CD4-positive, alpha-beta T cell (primary cell): ENCODE data around the gene ENO1. TPM values are rescaled to one million over a fixed set of nuclear protein-coding genes. Genes with fewer than 3 reads are reported as not detected.
A peak's percentile ranks its signal among the peaks of the same experiment; 100 is the strongest.

Experiments
- ATAC-seq: fragments of 200-7000 bp; cut with Tn5 transposase; one replicate; pipeline ENCODE4 v1.10.0; 2022; ENCODE audit warnings: mild to moderate bottlenecking; ENCODE audit not compliant: poor library complexity
- CTCF ChIA-PET: fragments of 350-600 bp; sonication (Branson Sonifier 250); formaldehyde crosslinking; loops from one replicate; lab custom pipeline; 2021; ENCODE audit warnings: antibody characterized with exemption, inconsistent platforms; lab: Charles Lee
- POLR2A ChIA-PET: fragments of 350-600 bp; sonication (Branson Sonifier 250); formaldehyde crosslinking; loops from one replicate; lab custom pipeline; 2021; ENCODE audit warnings: antibody characterized with exemption, inconsistent platforms; lab: Charles Lee
- DNase-seq, 14 experiments: peaks; one replicate each; pipeline ENCODE4 v3.0.0-alpha.2; 2013 to 2020; ENCODE audit warnings: mixed read lengths in 2 of 14
- H3K27ac ChIP-seq, 2 donors: one replicate each; pipeline versions ENCODE4 v1.5.1 to v1.7.0; 2013; ENCODE audit warnings: low read length in 2 of 2, low read depth in 1 of 2, mild to moderate bottlenecking in 1 of 2
- H3K27me3 ChIP-seq, 2 experiments: 1 replicate in 1 of 2; 2 replicates in 1 of 2; pipeline versions ENCODE4 v1.6.1 to v1.7.0; 2013; ENCODE audit warnings: low read length in 2 of 2, control low read depth in 1 of 2, mild to moderate bottlenecking in 1 of 2, moderate library complexity in 1 of 2; ENCODE audit not compliant: insufficient read depth in 2 of 2, control insufficient read depth in 1 of 2
- H3K36me3 ChIP-seq: one replicate; pipeline ENCODE4 v1.6.1; 2013; ENCODE audit warnings: low read length, control low read depth; ENCODE audit not compliant: insufficient read depth
- H3K4me1 ChIP-seq: one replicate; pipeline ENCODE4 v1.6.1; 2013; ENCODE audit warnings: low read length, control low read depth; ENCODE audit not compliant: insufficient read depth
- H3K4me3 ChIP-seq: one replicate; pipeline ENCODE4 v1.5.1; 2013; ENCODE audit warnings: mild to moderate bottlenecking, low read length, moderate library complexity
- H3K9me3 ChIP-seq, 2 experiments: 1 replicate in 1 of 2; 2 replicates in 1 of 2; pipeline versions ENCODE4 v1.6.1 to v1.7.0; 2013; ENCODE audit warnings: low read length in 2 of 2, mild to moderate bottlenecking in 2 of 2, control low read depth in 1 of 2, moderate library complexity in 1 of 2; ENCODE audit not compliant: control insufficient read depth in 1 of 2, insufficient read depth in 1 of 2
- H3K27ac Mint-ChIP-seq: one replicate; pipeline ENCODE4 v1.8.0; 2020; ENCODE audit warnings: mixed read lengths
- H3K27me3 Mint-ChIP-seq: one replicate; pipeline ENCODE4 v1.8.0; 2021; ENCODE audit warnings: mixed read lengths
- H3K36me3 Mint-ChIP-seq: one replicate; pipeline ENCODE4 v1.8.0; 2021; ENCODE audit warnings: low read depth, mixed read lengths
- H3K4me1 Mint-ChIP-seq: one replicate; pipeline ENCODE4 v1.8.0; 2021; ENCODE audit warnings: low read depth, mixed read lengths
- H3K4me3 Mint-ChIP-seq: one replicate; pipeline ENCODE4 v1.8.0; 2020; ENCODE audit warnings: mild to moderate bottlenecking, mixed read lengths
- H3K9me3 Mint-ChIP-seq: one replicate; pipeline ENCODE4 v1.8.0; 2020; ENCODE audit warnings: mixed read lengths
- intact Hi-C, 2 experiments: fragments of 100-400 bp; cut with DNase I in 1 of 2; cut with micrococcal nuclease in 1 of 2; formaldehyde crosslinking; loops; one replicate each; pipeline versions ENCODE4 v1.15.1 to v1.9.0; 2023 to 2025; cut with DNase I, micrococcal nuclease
- total RNA-seq, 174 experiments: library from RNA in 2 of 174; stranded (reverse) in 2 of 174; gene quantifications; one replicate each; pipeline ENCODE4 v1.2.3 and lab custom pipeline; 2021 to 2026
- TF ChIP-seq, protein P1 (sequence below): fragments of 200-600 bp; IDR thresholded peaks from one replicate; pipeline ENCODE4 v1.8.0; 2022; ENCODE audit warnings: antibody characterized with exemption, mild to moderate bottlenecking

Gene ENO1
- total RNA-seq, 2 experiments from 2014 or later = 120 to 129 TPM

DNA sequence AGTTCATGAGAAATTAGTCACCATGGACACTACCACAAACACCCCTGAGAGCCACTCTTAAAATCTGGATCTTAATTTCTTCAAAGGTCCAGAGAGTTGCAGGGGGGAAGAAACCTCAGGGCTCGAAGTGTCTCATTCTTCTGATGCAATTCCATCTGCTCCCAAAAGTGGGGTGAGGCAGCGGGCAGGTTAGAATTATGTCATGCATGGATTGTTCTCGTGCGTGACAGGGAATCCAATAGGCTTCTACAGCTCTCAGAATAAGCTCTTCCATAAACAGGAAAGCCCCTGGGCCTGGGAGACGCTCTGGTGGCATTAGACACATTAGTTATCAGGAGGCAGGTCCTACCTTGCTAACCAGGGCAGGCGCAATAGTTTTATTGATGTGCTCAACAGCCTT lies 8.4 kb downstream of the ENO1 start:
- ATAC-seq = no peak
- peaks cover 98% of the 10 kb centered on the region for H3K36me3 ChIP-seq
- peaks cover 93% of the 10 kb centered on the region for H3K36me3 Mint-ChIP-seq
- H3K27me3 Mint-ChIP-seq = no peaks in the 10 kb centered on the region
- H3K4me3 Mint-ChIP-seq = no peak overlapping the region
- H3K27me3 ChIP-seq = no peaks in the 10 kb centered on the region
- H3K27ac Mint-ChIP-seq = peak overlapping the region; percentile 39
- TF ChIP-seq, protein P1, sequence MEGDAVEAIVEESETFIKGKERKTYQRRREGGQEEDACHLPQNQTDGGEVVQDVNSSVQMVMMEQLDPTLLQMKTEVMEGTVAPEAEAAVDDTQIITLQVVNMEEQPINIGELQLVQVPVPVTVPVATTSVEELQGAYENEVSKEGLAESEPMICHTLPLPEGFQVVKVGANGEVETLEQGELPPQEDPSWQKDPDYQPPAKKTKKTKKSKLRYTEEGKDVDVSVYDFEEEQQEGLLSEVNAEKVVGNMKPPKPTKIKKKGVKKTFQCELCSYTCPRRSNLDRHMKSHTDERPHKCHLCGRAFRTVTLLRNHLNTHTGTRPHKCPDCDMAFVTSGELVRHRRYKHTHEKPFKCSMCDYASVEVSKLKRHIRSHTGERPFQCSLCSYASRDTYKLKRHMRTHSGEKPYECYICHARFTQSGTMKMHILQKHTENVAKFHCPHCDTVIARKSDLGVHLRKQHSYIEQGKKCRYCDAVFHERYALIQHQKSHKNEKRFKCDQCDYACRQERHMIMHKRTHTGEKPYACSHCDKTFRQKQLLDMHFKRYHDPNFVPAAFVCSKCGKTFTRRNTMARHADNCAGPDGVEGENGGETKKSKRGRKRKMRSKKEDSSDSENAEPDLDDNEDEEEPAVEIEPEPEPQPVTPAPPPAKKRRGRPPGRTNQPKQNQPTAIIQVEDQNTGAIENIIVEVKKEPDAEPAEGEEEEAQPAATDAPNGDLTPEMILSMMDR = no peak
- H3K4me1 Mint-ChIP-seq = peaks cover 41% of the 10 kb centered on the region
- no peak overlapping the region for H3K27ac ChIP-seq
- H3K4me3 ChIP-seq = no peak overlapping the region
- intact Hi-C loops = loop anchor here in 1 of 2 experiments (10.0 kb wide), 2 partner anchors 905 to 1085 kb away; partner anchors contain the start of genes PARK7 and PER3
- DNase-seq = no peak
- ChIA-PET POLR2A (interaction anchor here (0.8 to 1.4 kb wide), 2 partner anchors 9 to 135 kb away, joined by 3 to 4 read pairs; partner anchors contain the start of gene ENO1), CTCF (interaction anchor here (1.3 kb wide), 1 partner anchor 135 kb away, joined by 3 read pairs; no protein-coding TSS in a partner anchor)
- no peaks in the 10 kb centered on the region for H3K9me3 ChIP-seq
- H3K4me1 ChIP-seq = peaks cover 45% of the 10 kb centered on the region
- no peaks in the 10 kb centered on the region for H3K9me3 Mint-ChIP-seq

DNA sequence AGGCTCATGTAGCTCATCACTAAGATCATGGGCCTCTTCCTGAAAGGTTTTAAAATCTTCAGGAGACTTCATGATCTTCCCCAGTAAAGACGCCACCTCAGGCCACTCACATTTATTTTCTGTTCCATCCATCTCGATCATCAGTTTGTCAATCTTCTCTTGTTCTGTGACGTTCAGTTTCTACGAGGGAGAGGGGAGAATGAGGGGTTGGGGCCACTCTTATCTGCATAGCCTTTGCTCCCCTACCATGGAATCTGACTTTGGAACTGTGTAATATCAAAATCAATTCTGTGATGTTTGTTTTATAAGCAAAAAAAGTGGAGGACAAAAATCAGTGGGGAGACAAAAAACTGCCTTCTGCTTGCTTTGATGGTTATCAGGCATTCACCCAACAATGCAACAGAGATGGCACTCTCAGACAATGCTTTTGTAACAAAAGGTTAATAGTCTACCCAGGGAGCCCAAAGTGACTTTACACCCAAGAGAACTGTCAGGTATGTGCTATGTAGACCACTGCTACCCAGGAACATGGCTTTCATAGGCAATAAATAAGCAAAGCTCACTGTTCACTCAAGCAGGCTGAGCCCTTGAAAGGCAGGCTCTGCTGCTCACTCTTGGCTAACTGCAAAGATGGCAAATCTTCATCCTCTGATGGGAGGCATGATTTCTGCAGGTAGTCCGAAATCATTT lies 10.5 kb downstream of the ENO1 start:
- H3K27me3 Mint-ChIP-seq = no peaks in the 10 kb centered on the region
- Histone ChIP-seq H3K4me1 (peaks cover 26% of the 10 kb centered on the region), H3K27ac (no peak overlapping the region), H3K27me3 (no peaks in the 10 kb centered on the region), H3K9me3 (peaks cover 0 to 3% of the 10 kb centered on the region in 2 experiments), H3K4me3 (no peak overlapping the region), H3K36me3 (peaks cover 99% of the 10 kb centered on the region)
- no peak overlapping the region for H3K4me3 Mint-ChIP-seq
- CTCF ChIA-PET = no interaction called here
- H3K9me3 Mint-ChIP-seq = no peaks in the 10 kb centered on the region
- TF ChIP-seq, protein P1 = no peak
- H3K36me3 Mint-ChIP-seq = peaks cover 95% of the 10 kb centered on the region
- POLR2A ChIA-PET = interaction anchor here (1.0 kb wide), 1 partner anchor 11 kb away, joined by 3 read pairs; the partner anchor contains the start of gene ENO1
- no peak for ATAC-seq
- peaks cover 23% of the 10 kb centered on the region for H3K4me1 Mint-ChIP-seq
- DNase-seq = no peak
- no peak overlapping the region for H3K27ac Mint-ChIP-seq
- intact Hi-C loops = no loop called here

DNA sequence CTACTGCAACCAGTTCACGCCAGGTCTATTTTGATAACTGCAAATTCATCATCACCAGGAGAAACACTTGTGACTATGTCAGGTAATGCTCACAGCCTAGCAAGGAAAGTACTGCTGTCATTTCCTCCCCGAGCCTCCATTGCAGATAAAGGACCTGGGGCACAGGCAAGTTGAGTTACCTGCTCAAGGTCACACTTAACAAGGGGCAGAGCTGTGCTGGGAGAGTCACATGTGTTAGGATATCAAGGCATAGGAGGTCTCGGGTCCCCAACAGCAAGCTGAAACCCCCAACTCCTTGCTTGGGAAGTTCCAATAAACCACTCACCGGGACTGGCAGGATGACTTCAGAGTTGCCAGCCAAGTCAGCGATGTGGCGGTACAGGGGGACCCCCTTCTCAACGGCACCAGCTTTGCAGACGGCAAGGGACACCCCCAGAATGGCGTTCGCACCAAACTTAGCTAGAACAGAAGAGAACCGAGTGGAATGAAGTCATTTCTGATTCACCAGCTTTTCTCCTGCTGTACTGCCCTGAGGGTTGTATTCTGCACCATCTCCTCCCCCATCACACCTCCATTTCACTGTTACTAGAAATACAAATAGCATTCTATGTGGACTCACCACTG lies 11.6 kb downstream of the ENO1 start:
- no peak overlapping the region for H3K4me3 ChIP-seq

More for the DNA sequence above, 11.6 kb downstream of the ENO1 start:
- H3K4me1 Mint-ChIP-seq = peaks cover 12% of the 10 kb centered on the region
- DNase-seq (no peak), ATAC-seq (no peak)
- ChIA-PET CTCF (no interaction called here), POLR2A (interaction anchor here (1.0 kb wide), 1 partner anchor 12 kb away, joined by 3 read pairs; the partner anchor contains the start of gene ENO1)
- intact Hi-C loops = no loop called here
- H3K27me3 Mint-ChIP-seq = no peaks in the 10 kb centered on the region
- H3K4me3 Mint-ChIP-seq = no peak overlapping the region
- Histone ChIP-seq H3K27ac (no peak overlapping the region), H3K27me3 (no peaks in the 10 kb centered on the region), H3K36me3 (peaks cover 99% of the 10 kb centered on the region), H3K4me1 (peaks cover 15% of the 10 kb centered on the region), H3K9me3 (peaks cover 0 to 3% of the 10 kb centered on the region in 2 experiments)
- H3K36me3 Mint-ChIP-seq = peaks cover 95% of the 10 kb centered on the region
- no peak overlapping the region for H3K27ac Mint-ChIP-seq
- TF ChIP-seq, protein P1 = no peak
- H3K9me3 Mint-ChIP-seq = no peaks in the 10 kb centered on the region
